Hindlimb muscle (tissue), 1 donor: ENCODE measurements around the gene SYT6. TPM values are rescaled to one million over a fixed set of nuclear protein-coding genes. Genes with fewer than 3 reads are reported as not detected.

ENCODE experiments used
- DNase-seq: peaks from one replicate; pipeline ENCODE4 v3.0.0-alpha.2; 2013
- polyA plus RNA-seq: library from polyadenylated mRNA; unstranded; fragments of 120-200 nt; gene quantifications from one replicate; pipeline ENCODE4 v1.2.1, GENCODE V29; 2013; ENCODE audit not compliant: insufficient read length

SYT6 gene
- polyA plus RNA-seq, 1 donor, result 1.9 TPM

GRCh38 chr1:114154146-114154962 is 685 bp upstream of the SYT6 start:
- DNase-seq, result peak; percentile 16

GRCh38 chr1:114152508-114153260 is 985 bp downstream of the SYT6 start:
- peak; percentile 52 for DNase-seq

- no peak for DNase-seq
Measured at GRCh38 chr1:114152089-114152507, 1.6 kb downstream of the SYT6 start.

GRCh38 chr1:114150016-114150415 is 3.7 kb downstream of the SYT6 start:
- DNase-seq, result no peak

DNA sequence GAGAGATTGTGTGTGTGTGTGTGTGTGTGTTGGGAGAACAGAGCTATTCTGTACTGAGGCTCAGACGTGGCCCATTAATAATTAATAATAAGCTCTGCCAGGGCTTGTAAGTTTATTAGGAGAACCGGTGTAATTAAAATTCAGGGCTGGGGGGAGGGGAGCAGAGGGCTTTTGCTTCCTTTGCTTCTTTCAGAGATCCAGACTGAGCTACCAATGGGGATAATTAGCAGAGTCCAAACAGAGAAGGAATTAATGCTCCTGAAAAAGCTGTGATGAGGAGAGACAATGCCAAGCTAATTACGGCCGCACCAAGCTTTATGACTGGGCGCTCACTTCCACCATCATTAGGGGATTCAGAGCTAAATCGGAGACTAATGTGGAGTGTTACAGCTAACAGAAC is 4.5 kb downstream of the SYT6 start:
- no peak for DNase-seq

DNA sequence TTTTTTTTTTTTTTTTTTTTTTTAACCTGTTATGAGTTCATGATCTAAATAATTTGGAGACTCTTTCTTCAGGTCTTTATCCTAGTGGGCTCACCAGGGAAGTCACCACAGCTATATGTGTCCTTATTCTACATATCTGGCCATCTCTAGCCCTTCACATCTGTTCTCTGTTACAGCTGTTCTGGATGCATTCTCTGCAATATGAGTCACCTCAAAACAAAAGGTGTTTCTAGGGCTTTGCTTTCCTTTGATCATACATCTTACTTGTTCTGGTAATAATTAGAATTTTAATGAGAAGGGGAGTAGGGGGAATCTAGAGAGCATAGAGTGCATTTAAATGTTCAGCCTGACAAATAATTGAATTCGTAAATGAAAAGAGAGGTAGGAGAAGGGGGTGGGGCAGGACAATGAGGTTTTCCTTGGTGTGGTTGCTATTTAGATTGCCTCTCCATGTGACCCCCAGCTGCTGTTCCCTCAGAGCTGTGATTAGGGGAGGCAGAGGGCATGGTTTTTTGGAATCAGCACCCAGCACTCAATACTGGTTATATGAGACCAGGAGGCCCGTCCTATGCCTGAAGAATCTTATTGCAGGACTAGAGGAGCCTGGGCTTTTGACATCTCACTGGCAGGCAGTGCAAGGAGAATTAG is 8.0 kb downstream of the SYT6 start:
- DNase-seq, result no peak

GRCh38 chr1:114144016-114144415 is 9.7 kb downstream of the SYT6 start:
- DNase-seq, result no peak

DNA sequence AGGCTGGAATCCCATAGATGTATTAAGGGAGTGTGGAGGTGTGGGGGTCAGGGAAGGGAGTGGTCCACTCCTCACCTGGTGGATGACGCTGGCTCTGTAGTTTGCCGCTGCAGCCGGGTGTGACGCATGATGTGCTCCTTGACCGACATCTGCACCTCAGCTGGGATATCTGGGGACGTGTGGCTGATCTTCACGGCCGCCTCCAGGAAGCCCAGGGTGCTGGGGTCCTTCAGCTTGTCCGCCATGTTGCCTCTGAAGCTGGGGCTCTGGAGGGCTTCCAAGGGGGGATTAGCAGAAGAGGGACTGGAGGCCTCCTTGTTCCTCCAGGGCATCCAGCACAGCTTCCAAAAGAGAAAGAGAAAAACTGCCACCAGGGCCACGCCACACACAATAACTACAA is 14.1 kb downstream of the SYT6 start:
- DNase-seq, result no peak

DNA sequence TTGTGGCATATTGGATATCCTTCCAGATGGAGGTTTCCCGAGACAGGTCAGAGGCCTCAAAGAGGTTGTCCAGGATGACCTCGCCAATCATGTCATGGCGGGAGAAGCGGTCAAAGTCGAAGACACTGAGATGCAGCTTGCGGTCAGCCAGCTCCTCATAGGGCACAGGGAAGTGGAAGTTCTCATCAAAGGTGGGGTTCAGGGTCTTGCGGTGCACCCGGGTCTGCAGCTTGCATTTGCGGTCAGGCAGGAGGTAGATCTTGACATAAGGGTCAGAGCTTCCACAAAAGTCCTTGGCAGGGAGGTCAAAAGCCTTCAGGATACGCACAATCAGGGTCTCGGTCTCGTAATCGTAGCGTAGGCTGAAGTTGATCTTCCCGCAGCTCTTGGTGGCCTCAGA is 16.2 kb downstream of the SYT6 start:
- no peak for DNase-seq

GRCh38 chr1:114135786-114136185 is 17.9 kb downstream of the SYT6 start:
- DNase-seq, result no peak

- no peak for DNase-seq
Measured at GRCh38 chr1:114134518-114134917, 19.2 kb downstream of the SYT6 start.

- DNase-seq, result no peak
Measured at GRCh38 chr1:114133129-114133528, 20.5 kb downstream of the SYT6 start.

GRCh38 chr1:114131526-114132220 is 22.0 kb downstream of the SYT6 start:
- DNase-seq, result no peak

DNA sequence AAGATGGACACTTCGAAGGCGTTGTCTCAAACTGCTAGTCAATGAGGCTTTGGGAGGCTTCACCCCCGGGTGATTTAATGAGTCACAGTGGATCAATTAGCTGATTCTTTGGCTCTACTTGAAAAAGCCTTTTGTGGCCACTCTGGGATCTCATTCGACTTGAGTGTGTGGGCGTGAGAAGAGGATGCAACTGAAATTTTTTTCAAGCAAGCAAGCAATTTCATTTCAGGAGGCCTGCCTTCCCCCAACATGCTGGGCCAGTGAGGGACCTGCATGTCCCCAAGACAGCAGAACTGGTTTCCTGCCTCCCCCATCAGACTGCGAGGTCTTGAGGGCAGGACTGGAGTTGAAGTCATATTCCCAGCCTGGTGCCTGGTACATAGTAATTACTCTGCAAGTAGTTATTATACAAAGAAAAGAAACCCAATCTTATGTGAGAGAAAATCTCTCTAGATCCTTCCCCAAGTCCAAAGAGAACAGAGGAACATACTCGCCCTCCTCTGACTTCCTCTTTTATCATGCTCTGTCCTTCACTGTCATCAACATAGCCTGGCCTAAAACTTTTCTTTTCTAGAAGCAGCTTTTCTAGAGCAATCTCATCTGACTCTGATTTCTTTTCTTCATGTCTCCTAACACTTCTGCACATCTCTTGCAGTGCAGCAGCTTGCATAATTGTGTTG is 22.7 kb downstream of the SYT6 start:
- DNase-seq, result no peak

DNA sequence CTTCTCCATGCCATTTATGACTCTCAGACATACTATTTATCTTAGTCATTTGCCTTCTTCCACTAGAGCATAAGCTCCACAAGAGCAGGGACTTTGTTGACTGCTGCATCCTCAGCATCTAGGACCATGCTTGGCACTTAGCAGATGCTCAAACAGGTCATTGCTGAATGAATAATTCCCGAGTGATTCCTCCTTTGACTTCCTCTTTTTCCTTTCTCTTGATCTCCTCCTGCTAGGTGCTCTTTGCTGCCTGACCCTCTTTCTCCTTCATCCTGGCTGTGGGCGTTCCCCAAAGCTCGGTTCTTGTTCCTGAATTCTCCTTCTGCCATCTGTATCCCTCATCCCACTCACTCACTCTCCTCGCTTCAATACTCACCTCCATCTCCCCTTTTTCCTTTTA is 23.5 kb downstream of the SYT6 start:
- no peak for DNase-seq

GRCh38 chr1:114128293-114128692 is 25.4 kb downstream of the SYT6 start:
- no peak for DNase-seq

- no peak for DNase-seq
Measured at GRCh38 chr1:114126261-114127095, 27.2 kb downstream of the SYT6 start.

GRCh38 chr1:114124644-114125043 is 29.0 kb downstream of the SYT6 start:
- no peak for DNase-seq

DNA sequence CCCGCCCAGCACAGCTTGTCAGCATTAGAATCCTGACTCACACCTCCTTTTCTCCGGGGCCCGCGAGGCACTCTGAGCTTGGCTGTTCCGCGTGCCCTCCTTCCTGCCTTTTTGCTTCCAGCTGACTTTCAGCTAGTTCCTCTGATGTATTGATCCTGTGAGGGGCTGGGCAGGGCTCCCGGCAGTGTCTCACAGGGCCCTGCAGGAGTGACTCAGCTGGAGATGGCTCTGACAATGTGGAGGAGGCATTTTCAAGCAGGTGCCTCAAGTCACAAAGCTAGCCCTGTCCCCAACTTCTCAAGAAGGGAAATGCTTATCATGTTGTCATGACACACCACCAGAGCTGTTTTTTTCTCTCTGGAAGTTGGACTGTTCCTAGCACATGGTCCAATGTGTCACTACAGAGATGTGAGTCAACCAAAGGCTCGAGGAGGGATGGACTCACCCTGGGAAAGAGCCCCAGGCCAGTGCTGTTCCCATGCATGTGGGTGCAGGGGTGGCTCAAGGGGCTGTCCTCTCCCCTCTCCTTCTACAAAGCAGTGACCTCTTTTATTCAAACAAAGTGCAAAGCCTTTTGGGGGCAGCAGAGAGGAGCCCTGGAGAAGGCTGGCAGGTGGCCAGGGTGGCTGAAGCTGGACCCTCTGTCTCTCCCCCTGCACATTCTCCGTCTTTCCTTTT is 30.6 kb downstream of the SYT6 start:
- no peak for DNase-seq

DNA sequence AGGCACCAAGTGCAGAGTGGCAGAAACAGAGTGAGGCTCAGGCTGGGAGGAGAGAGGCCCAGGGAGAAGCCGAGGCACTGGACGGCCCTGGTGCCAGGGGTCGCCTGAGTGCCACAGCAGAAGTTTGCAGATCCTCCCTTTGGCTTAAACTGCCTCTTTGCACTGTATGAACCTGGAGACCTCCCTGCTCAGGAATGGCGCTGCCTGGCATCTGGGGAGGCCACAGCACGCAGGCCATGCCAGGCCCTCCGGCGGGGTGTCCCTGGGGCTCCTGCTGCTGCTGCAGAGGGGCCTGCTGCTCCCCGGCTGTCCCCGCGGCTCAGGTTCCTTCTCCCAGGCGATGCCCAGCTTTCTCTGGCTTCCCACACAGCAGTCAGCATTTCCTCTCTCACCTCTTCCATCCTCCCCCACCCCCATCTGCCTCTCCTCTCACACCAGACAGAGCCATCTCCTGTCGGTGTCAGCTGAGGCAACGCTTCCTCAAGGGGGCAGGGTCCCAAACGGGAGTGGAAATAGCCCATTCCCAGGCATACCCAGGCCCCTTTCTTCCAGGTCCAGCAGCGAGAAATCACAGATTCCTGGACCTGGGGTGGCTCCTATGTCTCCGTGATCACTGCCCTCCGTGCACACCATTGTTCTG is 35.2 kb downstream of the SYT6 start:
- DNase-seq, result no peak
